ENCODE results near the gene NUP210L. TPM values are rescaled to one million over a fixed set of nuclear protein-coding genes. Genes with fewer than 3 reads are reported as not detected.
"Not testable (repeated sequence)": the region's sequence is repeated elsewhere in the genome, so short reads cannot be mapped to it uniquely, and the experiment has no call there.

The NUP210L gene
- total RNA-seq, 4 donors from 2014 or later = 0.13 to 0.38 (median 0.22) TPM; not detected in 1

- intact Hi-C loops (cut with DNase I) = no loop called here
- no peak for DNase-seq
These were observed 140.5 kb downstream of the NUP210L start for GRCh38 chr1:154014154-154014907.

DNA sequence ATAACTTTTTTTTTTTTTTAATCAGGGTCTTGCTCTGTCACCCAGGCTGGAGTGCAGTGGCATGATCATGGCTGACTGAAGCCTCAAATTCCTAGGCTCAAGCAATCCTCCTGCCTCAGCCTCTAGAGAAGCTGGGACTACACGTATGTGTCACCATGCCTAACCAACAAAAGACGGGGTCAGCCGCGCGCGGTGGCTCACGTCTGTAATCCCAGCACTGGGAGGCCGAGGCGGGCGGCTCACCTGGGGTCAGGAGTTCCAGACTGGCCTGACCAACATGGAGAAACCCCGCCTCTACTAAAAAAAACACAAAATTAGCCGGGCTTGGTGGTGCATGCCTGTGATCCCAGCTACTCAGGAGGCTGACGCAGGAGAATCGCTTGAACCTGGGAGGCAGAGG, 142.3 kb downstream of the NUP210L start:
- intact Hi-C loops (cut with DNase I) = not testable (repeated sequence)

More at GRCh38 chr1:154014154-154014907, 140.5 kb downstream of the NUP210L start:
- no peaks in the 10 kb centered on the region for H3K9me3 ChIP-seq
- H3K4me3 ChIP-seq (replicated peaks in 1 of 3) = no peak overlapping the region
- no peaks in the 10 kb centered on the region for H3K4me1 ChIP-seq
- H3K36me3 ChIP-seq = no peaks in the 10 kb centered on the region
- 89 to 93% methylated on average over 3 of the region's 3 CpGs for WGBS, 2 donors
- H3K27me3 ChIP-seq = no peaks in the 10 kb centered on the region
- TF ChIP-seq POLR2A (IDR thresholded peaks at IDR 0.05) (no peak), CTCF (IDR thresholded peaks at IDR 0.05) (no peak)
- H3K27ac ChIP-seq = no peak overlapping the region

DNA sequence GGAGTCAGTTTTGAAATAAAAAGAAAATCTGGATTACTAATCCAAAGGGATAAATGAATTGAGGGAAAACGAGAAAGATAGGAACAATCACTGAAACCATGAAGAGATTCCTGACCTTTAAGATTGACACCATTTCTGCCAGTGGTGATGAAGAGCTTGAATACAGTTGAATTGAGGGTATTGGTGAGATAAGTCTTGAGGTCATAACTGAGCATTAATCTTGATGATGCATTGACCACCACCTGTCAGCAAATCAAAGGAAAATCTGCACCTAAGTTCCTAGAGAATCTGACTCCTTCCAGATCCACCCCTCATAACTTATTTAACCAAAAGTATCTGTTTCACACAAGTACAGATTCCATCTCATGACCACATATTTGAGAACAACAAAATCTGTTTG, 142.7 kb downstream of the NUP210L start:
- no peak for TF ChIP-seq CTCF (IDR thresholded peaks at IDR 0.05)
- no peak for TF ChIP-seq POLR2A (IDR thresholded peaks at IDR 0.05)
- 87 to 90% methylated on average over 1 of the region's 1 CpG for WGBS, 2 donors
- H3K27ac ChIP-seq = no peak overlapping the region
- intact Hi-C loops (cut with DNase I) = no loop called here
- H3K9me3 ChIP-seq = no peaks in the 10 kb centered on the region
- no peaks in the 10 kb centered on the region for H3K27me3 ChIP-seq
- H3K36me3 ChIP-seq = no peaks in the 10 kb centered on the region
- DNase-seq = no peak
- no peaks in the 10 kb centered on the region for H3K4me1 ChIP-seq
- H3K4me3 ChIP-seq (replicated peaks in 1 of 3) = no peak overlapping the region

More for the DNA sequence above, 142.3 kb downstream of the NUP210L start:
- H3K9me3 ChIP-seq; H3K27ac ChIP-seq; H3K4me1 ChIP-seq; H3K36me3 ChIP-seq; H3K27me3 ChIP-seq; H3K4me3 ChIP-seq (replicated peaks in 1 of 3); DNase-seq: not testable (repeated sequence)
- WGBS, 2 donors = 92 to 93% methylated on average over 13 to 14 of the region's 14 CpGs

GRCh38 chr1:154006136-154006535, 148.7 kb downstream of the NUP210L start:
- DNase-seq = no peak
- TF ChIP-seq CTCF (IDR thresholded peaks at IDR 0.05) (no peak), POLR2A (IDR thresholded peaks at IDR 0.05) (no peak)
- Histone ChIP-seq H3K27ac (peak overlapping the region in 1 of 3 donors; percentile 36), H3K4me3 (replicated peaks in 1 of 3) (no peak overlapping the region), H3K4me1 (no peaks in the 10 kb centered on the region), H3K36me3 (no peaks in the 10 kb centered on the region), H3K27me3 (no peaks in the 10 kb centered on the region), H3K9me3 (no peaks in the 10 kb centered on the region)
- intact Hi-C loops (cut with DNase I) = no loop called here
- WGBS, 2 donors = 92 to 97% methylated on average over 3 of the region's 3 CpGs

DNA sequence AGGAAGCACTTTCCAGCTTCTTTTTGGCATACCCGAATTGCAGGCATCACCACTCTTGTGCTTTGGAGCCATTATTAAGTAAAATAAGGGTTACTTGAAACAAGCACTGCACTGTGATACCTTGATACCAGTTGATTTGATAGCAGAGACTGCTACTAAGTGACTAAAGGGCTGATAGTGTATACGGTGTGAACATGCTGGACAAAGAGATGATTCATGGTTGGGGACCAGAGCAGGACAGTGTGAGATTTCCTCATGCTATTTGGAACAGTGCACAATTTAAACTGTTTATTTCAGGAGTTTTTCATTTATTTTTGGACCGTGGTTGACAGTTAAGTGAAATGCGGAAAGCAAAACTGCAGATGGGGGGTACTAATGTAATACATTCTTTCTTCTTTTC, 154.5 kb downstream of the NUP210L start:
- Histone ChIP-seq H3K27ac (no peak overlapping the region), H3K4me1 (no peaks in the 10 kb centered on the region), H3K36me3 (peaks cover 0 to under 1% of the 10 kb centered on the region in 2 donors), H3K27me3 (no peaks in the 10 kb centered on the region), H3K4me3 (replicated peaks in 1 of 3) (no peak overlapping the region), H3K9me3 (no peaks in the 10 kb centered on the region)
- no peak for TF ChIP-seq POLR2A (IDR thresholded peaks at IDR 0.05)
- no peak for TF ChIP-seq CTCF (IDR thresholded peaks at IDR 0.05)
- 79 to 86% methylated on average over 4 of the region's 4 CpGs for WGBS, 2 donors
- intact Hi-C loops (cut with DNase I) = no loop called here
- DNase-seq = no peak

GRCh38 chr1:153996882-153997281, 158.0 kb downstream of the NUP210L start:
- H3K27me3 ChIP-seq; intact Hi-C loops (cut with DNase I); DNase-seq; H3K9me3 ChIP-seq; H3K4me3 ChIP-seq (replicated peaks in 1 of 3); H3K27ac ChIP-seq: not testable (repeated sequence)
- H3K4me1 ChIP-seq = peaks cover 11 to 13% of the 10 kb centered on the region in 2 donors
- H3K36me3 ChIP-seq = peaks cover 21 to 27% of the 10 kb centered on the region in 2 donors
- 95 to 96% methylated on average over 10 of the region's 10 CpGs for WGBS, 2 donors

Data from thyroid gland (tissue), 4 donors.